NCI-H2196 (cell line): ENCODE data around the gene COL27A1.
A peak's percentile ranks its signal among the peaks of the same experiment; 100 is the strongest.

Experiments used
- DNase-seq: peaks from one replicate; lab custom pipeline; 2025; ENCODE audit not compliant: unreplicated experiment; lab: John Stamatoyannopoulos, UW

Gene COL27A1

DNA sequence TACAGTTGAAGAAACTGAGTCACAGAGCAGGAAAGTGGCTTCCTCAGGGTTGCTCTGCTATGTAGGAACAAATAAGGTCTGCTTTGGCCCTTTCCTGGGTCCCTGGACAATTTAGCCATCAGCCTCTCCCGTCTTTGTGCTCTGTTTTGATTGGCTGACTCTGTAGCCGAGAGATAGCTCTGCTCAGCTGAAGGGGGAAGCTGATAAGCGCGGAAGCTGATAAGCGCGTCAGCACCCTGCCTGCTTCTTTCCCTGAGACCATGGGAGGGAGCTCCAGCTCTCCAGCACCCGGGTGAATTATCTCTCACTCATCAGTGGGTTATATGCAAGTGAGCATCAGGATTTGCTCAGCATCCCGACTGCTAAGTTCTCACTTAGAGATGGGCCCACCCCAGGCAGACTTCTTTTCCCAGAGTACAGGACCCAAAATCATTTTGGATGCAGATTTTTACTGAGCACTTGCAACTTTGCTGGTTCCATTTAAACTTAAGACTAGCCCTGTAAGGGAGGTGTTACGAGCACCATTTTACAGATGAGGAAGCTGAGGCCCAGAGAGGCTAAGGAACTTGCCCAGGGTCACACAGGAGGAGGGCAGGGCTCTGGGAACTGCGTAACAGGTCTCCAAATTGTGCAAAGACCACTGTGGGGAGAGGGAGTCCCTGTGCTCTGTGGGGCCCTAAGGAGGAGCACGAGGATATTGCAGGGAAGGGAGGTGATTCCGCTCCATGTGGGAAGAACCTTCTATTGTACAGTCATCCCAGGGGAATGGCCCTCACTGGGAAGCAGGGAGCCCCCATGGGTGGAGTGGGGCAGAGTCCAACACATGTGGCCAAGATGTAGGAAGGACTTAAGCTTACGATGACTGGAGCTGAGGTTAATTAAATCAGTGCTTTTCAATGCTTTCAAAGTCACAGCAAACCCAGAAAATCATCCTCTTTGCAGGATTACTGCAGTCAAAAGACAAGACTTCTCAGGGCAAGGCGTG lies 83.8 kb downstream of the COL27A1 start:
- no peak for DNase-seq

DNA sequence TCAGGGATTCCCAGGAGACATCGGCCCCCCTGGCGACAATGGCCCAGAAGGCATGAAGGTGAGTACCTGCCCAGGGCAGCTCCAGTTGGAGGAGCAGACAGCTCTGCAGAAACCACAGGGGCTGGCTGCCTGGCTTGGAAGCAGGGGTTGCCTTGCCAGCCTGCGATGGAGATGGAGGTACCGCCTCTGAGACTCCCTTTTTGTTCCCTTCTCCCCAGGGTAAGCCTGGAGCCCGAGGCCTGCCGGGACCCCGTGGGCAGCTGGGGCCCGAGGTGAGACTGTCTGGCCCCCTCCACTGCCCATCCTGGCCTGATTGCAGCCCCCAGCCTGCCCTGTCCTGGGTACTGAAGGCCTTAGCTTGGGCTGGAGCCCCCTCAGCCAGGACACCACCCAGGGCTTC lies 84.9 kb downstream of the COL27A1 start:
- DNase-seq, result no peak

DNA sequence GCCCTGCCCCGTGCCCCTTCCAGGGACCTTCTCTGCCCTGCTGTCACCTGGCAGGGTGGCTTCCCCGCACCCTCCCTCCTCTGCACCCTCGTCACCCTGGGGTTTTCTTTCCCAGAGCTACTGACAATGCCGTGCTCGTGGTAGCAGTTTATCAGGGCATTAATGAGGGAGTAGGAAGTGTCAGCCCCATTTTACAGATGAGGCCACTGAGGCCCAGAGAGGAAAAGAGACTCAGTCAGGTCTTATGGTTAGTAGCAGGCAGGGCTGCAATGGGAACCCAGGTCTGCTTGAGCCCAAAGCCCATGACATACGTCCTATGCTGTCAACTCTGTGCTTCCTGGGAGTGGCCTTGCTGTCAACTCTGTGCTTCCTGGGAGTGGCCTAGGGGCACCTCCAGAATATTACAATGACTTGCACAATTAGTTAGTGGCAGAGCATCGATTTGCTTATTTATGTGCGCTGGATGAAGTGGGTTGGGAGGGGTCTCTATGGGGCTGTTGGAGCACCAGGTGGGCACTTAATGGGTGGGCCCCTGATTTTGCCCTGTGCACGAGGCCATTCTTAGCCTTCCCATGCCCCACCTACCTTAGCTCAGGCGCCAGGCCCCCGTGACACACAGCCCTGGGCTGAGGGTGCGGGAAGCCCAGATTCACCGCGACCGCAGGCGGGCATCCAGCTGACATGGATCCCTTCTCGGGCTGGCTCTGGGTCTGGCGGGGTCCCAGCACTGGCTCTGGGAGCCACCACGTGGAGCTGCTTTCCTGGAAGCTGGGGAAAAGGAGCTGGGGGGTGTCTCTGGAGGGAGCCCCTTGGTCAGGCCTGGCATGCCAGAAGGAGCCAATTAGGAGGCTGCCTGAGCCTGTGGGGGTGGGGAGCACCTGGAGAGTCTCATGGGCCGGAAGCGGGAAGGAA lies 85.6 kb downstream of the COL27A1 start:
- DNase-seq, result no peak

DNA sequence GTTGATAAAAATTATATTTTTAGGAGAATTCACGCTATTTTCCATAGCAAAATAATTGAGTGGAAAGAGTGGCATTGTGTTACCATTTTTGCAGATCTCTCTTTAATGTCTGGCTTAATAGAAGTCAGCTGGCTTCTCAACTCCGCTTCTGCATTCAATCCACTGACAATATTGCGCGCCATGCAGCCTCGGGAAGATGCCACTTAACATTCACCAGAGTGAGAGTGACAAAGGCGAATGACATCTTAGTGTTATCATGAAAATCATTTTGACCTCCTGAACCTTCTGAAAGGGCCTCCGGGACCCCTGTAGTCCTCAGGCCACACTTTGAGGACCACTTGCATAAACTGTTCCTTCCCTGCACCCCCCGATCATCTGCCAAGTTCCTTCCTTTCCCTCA lies 87.5 kb downstream of the COL27A1 start:
- DNase-seq, result no peak

DNA sequence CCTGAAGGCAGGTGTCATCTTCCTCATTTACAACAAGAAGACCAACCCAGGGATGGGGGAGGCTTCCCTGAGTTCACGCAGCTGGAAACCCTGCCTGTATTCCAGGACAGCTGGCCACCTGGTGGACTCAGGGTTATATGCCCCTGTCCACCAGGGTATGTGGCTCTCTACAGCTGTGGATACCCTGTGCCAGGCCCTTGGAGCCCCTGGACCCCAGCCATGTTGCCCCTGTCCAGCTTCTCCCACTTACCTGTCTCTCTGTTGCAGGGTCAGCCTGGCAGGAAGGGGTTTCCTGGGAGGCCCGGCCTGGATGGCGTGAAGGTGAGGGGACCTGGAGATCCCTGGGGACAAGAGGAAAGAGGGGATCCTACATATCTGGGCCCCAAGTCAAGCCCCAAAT lies 87.9 kb downstream of the COL27A1 start:
- DNase-seq, result no peak

DNA sequence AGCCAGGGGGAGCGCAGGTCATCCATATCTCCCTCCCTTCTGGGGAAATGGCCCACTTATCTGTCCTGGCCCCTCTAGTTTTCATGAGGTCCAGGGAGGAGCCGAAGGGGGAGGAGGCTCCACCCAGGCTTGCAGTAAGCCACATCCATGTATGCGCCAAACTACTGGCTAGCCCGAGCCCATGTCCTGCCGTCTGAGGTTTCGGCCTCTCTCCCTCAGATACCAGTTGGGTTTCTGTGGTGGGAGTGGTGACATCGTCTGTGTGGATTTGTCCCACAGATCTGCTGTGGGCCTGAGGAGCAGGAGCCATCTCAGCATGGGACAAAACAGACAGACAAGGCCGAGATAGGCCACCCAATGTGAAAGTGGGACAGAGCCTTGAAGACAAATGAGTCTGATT lies 89.2 kb downstream of the COL27A1 start:
- DNase-seq, result no peak

DNA sequence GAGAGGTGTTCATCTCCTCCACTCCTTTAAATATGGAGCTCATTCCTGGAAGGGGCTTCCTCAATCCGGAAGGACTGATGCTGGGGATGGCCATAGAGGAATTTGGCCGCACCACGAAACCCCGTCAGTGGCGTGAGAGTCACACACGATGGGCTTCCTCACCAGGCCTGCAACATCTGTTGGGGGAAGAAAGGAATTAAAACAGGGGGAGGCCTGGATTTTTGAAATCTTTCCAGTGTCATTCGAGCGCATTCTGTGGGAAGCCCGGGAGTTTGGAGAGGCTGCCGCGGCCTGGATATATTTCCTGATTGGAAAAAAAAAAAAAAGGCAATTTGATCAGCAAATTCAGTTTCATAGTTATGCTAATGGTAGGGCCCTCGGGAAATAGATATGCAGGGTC lies 91.2 kb downstream of the COL27A1 start:
- DNase-seq, result no peak

DNA sequence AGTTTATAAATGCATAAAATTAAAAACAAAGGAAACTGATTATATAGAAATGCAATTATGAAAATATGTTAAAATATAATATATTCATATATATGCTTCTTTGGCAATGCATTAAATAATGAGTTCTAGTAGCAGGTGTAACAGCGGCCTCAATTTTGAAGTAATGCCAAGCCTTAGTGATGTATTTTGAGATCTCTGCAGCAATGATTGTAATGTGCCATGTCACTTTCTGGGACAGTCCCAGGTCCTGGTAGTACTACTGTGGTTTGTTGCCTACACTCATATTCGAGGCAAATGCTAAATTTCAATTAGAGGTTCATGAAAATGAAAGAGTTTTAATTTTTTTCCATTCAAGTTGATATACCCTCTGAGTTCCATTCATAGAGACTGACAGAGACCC lies 91.7 kb downstream of the COL27A1 start:
- DNase-seq, result no peak

DNA sequence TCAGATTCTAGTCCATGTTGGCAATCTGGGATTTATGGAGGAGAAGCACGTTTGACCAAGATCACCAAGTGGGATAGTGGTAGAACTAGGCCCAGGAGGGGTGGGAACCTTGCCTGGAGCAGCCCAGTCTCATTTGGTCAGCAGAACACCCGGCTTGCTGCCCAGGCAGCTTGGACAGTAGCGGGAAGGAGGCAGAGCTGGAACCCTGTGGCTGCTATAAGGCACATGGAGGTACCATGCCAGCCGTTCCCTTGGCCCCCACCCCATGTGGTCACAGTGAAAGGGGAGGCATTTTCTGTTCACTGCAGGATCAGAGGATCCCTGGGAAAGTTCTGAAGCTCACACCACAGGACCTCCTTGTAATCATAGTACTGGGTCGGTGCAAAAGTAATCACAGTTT lies 92.2 kb downstream of the COL27A1 start:
- no peak for DNase-seq

DNA sequence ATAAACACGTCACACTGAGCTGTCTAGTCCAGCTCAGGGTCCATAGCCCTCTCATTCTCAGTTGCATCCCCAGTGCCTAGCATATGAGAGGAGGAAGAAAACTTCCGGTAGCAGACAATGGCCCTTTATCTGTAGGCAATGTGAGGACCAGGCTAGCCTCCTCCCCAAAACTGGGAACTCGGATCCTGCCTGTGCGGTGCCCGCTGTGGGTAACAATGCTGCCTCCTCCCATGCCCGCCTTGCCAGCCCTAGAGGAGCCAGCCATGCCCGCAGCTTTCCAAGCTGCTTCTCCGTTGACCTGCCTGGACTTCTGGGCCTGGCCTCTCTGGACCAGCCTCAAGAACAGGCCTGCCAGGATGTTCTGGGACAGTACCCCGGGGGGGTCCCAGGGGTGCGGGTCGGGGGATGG lies 93.0 kb downstream of the COL27A1 start:
- DNase-seq, result no peak

DNA sequence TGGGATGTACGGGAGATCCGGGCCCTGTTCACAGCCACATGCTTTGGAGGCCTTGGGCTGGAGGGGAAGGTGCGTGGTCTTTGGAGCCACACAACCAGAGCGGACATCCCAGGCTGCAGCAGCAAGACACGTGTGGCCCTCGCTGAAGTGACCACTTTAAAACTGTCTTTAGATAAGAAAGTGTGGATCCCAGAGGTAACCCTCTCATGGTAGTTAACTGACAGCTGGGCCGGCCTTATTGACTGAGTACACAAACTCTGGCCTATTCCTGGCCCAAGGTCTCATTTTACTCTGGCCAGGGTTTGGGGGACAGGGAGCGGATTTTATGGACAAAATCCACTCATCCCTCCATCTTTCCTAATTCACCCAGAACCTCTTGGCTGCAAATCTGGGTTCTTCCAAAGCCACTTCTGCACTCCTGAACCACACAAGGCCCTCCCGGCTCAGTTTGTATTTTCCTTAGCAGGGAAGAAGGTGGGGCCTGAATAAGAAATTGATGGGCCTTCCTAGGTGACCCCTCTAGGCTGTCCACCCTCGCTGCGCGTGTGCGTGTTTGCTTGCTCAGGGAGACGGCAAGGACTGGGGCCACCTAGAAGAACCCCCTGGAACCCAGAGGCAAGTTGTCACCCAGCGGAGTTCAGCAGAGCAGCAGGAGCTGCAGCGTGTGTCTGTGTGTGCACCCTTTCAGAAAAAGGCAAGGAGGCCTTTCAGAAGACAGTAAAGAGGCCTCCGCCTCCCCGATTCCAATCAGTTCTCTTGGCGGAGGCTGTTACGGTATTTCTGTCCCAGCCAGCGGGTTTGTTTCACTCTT lies 94.3 kb downstream of the COL27A1 start:
- DNase-seq, result no peak

DNA sequence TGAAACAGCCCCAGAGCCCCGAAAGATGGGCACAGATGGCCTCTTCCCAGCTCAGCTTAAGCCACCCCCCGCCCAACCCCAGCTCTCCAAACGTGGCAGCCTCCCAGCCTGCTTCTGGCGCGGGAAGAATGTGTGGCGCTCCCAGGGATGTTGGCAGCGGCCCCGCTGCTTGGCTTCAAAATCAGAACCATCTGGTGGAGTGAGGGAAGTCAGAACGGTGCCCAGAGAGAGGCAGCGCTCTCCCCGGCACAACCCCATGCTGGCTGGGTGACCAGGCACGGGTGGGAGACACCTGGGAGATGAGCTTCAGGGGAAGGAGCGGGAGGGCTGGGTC lies 94.9 kb downstream of the COL27A1 start:
- peak; percentile 46 for DNase-seq

DNA sequence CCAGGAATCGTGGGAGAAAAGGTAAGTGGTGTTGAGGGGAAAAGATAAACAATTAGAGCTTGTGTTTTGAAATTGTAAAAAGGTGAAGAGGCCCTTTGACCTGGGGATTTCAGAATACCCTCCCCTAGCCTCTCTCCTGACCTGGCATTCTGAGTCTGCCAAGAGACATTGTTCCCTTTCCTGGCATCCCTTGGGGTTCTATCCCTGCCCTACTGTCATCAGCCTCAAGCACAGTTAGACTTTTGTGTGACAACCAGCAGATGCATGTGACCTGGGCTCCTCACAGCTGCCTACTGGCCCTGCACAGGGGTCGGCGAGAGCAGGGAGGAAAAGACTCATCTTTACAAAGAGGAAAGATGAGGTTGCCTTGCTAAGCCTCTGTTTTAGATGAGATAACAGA lies 95.3 kb downstream of the COL27A1 start:
- DNase-seq, result no peak

DNA sequence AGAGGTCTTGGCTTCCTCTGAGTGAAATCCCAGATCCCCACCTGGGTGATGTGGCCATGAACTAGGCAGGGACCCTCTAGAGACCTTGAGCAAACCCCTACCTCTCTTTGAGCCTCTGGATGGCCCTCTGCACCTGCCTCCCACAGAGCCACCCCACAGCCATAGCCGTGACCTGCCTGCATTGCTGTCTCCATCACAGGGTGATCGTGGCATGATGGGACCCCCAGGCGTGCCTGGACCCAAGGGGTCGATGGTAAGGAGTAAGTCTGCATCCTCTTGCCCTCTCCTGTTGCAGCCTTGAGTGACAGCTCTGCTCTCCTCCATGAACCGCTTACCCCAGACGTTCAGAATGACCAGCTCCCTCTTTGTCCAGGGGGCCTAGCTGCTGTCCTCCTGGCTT lies 97.1 kb downstream of the COL27A1 start:
- DNase-seq, result no peak

DNA sequence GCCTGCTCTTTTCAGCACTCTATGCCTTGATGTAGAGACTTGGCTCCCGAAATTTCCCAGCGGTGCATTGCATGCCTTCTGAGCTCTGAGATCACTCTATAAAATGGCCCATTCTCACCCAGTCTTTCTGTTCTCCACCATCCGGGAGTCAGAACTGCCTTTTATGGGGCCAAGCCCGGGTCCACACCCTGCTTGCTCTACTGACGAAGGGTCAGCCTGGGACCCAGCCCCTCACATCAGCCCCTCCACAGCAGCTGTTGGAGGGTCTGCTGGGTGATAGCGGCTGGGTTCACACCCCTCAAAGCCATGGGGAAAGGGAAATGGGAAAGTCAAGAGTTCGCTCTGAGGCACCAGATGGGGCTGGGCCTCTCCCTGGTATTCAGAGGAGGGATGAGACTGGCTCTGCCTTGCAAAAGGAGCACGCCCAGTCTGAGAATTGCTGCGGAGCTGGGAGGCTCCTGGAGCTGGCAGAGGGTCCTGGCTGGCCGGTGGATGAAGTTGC lies 101.5 kb downstream of the COL27A1 start:
- no peak for DNase-seq

DNA sequence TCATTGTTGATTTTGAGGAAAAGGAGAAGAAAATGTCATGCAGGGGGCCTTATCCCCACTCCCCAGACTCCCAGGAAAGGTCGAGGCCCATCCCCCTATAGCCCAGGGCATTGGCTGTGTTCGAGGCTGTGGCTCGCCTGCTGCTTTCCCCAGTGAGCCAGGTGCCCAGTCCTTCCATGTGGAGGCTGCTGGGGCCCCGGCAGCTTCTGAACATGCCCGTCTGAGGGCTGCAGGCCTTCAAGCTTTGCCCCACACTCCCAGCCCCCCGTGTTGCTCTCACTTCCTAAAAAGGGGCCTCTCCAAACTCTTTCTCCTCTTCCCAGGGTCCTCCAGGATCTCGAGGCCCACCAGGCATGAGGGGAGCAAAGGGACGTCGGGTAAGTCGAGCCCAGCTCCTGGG lies 102.9 kb downstream of the COL27A1 start:
- DNase-seq, result no peak

DNA sequence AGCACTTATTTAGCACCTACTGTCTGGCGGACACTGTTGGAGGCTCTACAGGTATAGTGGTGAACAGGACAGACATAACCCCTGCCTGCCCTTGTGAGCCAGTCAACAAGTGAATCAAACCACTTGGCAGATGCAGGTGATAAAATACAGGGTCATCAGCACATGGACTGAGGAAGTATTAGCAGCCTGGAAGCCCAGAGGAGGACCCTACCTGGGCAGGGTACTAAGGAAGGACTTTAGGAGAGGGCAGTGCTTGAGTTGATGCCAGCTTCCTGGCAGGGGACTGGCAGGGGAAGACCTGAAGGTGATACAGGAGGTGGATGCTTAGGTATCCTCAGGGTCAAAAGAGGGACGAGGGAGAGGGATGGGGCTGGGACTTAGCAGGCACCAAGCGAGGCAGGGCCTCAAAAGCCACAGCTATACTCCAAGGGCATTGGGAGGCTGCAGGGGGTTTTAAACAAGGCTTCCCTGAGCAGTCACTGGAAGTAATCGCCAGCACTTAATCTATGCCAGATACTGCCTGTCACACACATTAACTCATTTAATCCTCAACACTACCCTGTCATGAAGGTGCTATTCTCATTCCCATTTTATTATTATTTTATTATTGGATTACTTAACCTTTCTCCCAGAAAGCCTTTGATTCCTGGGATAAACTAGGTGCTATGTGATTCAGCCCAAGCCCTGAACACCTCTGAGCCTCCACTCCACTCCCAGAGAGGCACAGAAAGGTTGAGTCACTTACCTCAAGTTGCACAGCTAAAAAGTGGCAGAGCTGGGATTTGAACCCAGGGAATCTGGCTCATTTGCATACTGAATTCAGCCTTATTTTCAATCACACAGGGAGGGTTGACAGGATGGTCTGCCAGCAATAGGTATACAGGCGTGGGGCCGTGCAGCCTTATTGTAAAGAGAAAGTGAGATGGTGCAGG lies 103.8 kb downstream of the COL27A1 start:
- DNase-seq, result no peak

DNA sequence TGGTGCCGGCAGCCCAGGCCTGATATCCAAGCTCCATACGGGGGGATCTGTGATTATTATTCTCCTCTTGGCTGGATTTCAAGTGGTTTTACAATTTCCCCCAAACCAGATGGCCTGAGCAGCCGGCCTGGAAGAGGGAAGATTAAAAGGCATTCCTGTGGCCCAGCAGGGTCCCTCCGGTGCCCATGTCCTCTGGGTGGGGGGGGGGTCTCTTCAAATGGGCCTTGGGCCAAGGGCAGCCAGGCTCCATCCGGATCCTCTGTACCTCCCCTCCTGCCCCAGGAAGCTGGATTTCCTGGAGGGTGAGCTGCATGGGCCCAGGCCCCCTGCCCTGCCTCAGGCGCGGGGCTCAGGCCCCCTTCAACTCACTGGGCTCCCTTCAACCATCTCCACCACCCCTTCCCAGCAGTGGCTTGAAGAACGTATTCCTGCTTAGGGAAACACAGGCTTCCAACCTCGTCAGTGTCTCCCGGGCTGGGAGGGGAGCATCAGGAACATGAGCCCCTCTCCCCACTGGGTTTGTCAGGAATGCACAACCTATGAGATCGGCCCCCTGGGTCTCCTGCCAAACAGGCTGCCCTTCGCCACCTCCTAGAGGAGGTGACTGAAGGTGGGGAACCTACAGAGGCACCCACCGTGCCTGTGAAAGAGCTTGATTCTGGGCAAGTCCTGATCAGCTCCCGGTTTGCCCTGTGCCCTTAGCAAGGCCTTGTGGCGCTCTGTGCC lies 104.6 kb downstream of the COL27A1 start:
- DNase-seq, result no peak

DNA sequence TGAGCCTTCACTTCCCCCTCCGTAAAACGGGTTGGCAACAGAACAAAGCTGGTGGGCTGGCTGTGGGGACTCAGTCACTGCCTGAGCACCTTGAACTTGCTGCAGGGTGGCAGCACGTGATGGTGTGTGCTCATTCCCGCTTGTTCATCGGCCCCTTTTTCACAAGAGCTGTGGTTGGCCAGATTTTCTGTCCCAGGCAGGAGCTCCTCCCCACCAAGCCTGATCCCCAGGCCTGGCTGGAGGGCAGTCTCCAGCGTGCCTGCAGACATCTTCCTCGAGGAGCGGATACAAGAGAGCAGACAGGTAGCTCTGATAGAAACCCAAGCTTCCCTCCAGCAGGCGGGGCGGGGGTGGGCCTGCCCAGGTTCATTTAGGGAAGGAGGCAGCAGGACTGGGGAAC lies 105.7 kb downstream of the COL27A1 start:
- no peak for DNase-seq
